ENCODE data around the gene CCDC190.
"Not testable (repeated sequence)": the region's sequence is repeated elsewhere in the genome, so short reads cannot be mapped to it uniquely, and the experiment has no call there.

The CCDC190 gene

DNA sequence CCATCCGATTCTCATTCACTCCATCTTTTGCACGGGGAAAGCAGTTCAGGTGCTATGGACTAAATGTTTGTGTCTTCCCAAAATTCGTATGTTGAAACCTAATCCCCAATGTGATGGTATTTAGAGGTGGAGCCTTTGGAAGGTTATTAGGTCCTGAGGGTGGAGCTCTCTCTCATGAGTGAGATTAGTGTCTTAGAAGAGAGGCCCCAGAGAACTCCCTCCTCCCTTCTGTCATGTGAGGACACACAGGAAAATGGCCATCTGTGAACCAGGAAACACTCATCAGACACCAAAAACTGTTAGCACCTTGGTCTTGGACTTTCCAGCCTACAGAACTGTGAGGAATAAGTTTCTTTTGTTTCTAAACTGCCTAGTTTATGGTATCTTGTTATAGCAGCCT, 15.8 kb upstream of the CCDC190 start:
- DNase-seq = no peak

DNA sequence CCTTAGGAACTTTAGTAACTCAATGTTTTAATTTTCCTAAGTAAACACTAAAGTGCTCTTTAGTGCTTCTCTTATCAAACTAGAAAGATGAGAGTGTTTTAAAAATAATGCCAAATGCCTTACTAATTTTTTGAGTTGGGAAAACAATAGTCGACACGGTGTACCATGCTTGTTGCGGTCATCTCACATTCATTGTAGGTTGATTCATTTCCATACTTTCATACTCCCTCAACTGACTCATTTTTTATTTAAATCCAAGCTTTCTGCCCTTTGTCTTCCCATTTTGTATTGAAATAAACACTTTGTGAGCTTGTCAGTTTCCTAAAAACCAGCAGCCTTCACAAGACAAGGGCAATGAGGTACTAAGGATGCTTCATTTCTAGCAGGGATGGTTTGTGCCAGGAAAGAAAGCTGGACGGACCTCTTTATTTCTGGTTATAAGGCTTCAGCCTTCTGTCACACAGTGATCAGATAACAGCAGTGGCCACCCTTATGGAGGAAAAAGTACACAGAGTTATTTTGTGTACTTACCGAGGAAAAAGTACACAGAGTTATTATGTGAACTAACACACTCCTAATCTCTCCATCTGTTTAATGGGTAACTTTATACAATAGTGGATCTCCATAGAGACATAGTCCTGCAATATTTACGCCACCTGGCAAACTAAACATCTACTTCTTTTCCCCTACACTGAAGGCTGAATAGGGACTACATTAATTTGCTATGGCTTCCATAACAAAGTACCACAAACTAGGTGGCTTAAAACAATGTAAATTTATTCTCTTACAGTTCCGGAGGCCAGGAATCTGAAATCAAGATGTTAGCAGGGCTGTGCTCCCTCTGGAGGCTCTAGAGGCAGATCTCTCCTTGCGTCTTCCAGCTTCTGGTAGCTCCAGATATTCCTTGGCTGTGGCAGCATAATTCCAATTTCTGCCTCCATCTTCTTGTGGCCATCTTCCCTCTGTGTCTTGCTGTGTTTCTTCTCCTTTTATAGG, 13.0 kb upstream of the CCDC190 start:
- no peak for DNase-seq

DNA sequence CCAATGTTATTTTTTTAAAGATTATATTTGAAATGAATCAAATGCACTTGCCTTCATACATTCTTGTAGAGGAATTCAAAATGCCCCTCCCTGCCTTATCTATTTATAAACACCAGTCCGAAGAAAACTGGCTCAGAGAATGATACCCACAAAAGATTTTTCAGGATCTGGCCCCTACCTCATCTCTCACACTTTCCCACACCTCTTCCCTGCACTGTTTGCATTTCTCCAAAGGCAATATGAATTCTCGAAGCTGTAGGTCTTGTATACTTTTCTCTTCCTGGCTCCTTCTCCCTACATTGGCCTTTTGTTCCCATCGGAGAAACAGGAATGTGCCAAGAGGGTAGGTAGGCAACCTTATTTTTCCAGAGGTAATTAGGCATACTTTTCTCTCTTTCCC, 12.0 kb upstream of the CCDC190 start:
- no peak for DNase-seq

DNA sequence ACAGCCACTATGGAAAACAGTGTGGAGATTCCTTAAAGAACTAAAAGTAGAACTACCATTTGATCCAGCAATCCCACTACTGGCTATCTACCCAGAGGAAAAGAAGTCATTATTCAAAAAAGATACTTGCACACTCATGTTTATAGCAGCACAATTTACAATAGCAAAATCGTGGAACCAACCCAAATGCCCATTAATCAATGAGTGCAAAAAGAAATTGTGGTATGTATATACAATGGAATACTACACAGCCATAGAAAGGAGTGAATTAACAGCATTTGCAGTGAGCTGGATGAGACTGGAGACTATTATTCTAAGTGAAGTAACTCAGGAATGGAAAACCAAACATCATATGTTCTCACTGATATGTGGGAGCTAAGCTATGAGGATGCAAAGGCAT, 10.4 kb upstream of the CCDC190 start:
- not testable (repeated sequence) for DNase-seq

DNA sequence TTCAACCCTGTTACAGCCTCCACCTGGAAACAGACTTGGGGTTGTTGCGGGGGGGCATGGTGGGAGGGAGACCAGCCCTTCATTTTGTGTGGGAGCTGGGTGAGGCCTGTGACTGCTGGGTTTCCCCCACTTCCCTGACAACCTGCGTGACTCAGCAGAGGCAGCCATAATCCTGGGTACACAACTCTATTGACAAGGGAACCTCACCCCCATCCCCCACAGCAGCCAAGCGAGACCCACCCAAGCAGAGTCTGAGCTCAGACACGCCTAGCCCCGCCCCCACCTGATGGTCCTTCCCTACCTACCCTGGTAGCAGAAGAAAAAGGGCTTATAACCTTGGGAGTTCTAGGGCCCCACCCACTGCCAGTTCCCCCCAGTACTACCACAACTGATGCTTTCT, 8.0 kb upstream of the CCDC190 start:
- no peak for DNase-seq

DNA sequence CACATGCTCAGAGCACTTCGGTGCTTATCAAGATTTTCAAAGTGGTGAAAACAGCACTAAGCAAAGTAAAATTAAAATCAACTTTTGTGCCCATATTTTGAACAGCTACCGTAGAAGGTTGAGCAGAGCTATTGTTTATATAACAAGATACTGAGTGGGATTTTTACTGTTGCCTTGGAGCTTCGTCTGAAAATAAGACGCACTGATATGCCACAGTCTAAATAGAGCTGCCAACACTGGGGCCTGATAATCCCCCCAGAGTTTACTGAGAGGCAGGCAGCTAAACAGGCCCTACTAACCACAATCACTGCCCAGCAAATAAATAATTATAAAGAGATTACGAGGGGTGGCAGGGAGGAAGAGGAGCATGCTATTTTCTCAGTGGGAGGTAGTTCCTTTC, 650 bp upstream of the CCDC190 start:
- DNase-seq = no peak

DNA sequence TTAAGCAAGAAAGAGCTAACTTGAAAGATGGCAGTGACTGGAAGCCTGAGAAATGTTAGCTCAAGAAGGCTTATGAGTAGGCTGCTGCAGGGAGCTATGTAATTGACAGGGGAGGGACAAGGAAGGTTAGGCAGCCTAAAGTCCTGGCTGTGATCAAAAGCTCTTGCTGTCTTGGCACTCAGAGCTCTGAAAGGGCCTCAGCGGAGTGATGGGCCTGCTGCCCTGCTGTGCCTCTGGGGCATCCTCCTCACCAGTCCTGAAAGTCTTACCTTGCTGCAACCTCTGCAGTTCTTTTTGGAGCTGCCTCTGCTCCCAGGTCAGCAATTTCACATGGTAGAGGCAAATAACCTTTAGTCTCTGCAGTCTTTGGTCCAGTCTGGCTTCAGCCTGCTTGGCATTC, 1.8 kb downstream of the CCDC190 start:
- DNase-seq = no peak

DNA sequence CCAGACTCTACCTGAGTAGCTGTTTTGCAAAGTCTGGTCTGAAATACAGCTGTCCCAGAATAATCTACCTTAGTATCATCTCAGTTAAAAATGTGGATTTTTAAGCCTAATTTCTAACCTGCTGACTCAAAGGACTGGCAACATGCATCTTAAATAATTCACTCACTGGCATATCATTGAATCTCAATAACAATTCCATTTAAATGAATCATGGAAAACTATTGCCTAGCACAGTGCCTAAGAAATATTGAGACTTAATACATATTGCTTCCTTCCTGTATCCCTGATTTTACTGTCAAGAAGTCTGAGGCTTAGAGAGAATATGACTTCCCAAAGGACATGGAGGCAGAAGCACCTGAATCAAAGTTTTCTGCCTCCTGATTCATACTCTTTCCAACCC, 3.1 kb downstream of the CCDC190 start:
- no peak for DNase-seq

DNA sequence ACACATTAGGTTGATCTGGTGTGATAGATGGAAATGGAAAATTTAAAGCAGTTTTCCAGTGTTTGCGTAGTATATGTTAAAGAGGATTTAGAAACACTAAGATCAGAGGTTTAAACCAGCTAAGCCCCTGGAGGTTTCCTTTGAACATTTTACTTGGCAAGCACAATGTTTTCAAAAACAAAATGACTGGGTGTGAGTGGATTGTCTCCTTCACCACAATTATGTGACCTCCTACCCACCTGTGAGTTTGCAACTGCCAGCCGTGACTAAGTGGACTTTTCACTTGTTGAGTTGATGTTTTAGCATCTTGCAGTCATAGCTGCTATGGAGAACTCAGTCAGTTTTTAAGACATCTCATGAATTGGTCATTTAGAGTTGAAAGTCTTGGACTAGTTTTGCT, 4.7 kb downstream of the CCDC190 start:
- DNase-seq = no peak

DNA sequence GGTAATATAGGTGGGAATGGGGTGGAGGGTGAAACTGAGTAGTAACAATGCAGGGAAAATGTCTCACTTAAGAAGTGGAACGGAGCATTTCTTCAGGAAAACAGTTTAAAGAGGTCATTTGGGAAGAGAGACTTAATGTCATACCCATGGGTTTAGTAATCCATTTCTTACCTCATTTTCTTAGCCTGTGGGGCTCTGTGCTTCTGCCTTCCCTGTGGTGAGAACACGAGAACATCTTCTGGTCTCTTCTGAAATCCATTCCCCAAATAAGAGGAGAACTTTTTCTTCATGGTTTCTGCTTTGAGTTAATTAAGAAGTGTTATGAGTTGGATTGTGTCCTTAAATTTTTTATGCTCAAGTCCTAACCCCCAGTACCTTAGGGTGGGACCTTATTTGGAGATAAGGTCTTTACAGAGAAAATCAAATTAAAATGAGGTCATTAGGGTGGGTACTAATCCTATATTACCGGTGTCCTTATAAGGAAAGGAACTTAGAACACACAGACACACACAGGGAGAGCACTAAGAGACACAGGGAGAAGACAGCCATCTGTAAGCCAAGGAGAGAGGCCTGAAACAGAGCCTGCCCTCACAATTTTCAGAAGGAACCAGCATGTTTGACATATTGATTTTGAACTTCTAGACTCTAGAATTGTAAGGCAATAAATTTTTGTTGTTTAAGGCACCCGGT, 5.4 kb downstream of the CCDC190 start:
- DNase-seq = no peak

DNA sequence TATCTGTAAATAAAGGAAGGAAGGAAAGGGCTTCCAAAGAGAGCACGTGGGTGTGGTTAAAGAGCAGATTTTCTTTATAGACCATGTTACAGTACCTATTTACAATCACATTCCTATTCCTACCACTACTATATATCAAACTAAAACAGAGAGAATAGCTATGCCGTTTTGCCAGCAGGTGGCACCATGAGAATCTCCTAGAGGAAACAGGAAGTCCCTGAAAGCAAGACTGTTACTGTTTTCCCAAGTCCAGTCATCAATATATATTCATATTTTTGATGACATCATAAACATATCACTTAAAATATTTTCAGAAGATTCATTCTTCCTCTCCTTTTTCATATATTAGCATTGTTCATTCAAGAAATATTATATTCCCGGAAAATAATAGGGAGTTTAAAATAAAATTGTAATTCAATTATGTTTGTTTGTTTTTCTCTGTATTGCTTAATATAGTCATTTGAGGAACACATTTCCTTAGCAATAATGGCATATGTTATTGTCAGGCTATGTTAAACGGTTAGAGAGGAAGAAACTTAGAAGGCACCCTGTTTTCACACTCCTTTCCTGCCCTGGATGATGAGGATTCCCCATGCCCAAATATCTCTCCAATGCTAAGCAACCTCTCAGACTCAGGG, 6.6 kb downstream of the CCDC190 start:
- DNase-seq = peak; percentile 10

DNA sequence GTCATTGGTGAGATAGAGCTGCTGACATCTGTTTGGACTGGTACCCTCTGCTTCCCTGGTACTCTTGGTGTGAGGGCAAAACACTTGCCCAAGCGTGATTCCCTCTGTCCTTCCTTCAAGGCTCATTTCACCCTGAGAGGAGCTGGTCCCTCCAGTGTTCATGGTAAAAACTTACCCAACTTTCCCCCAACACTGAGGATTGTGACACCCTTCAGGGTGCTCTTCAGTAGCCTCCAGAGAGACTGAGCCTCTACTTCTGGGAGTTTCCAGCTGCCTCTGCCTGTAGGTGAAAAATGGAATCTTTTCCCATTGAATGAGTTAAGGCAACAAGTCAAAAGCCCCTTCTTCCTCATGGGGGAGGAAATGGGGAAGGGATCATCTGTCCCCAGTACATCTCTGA, 9.6 kb downstream of the CCDC190 start:
- DNase-seq = no peak

DNA sequence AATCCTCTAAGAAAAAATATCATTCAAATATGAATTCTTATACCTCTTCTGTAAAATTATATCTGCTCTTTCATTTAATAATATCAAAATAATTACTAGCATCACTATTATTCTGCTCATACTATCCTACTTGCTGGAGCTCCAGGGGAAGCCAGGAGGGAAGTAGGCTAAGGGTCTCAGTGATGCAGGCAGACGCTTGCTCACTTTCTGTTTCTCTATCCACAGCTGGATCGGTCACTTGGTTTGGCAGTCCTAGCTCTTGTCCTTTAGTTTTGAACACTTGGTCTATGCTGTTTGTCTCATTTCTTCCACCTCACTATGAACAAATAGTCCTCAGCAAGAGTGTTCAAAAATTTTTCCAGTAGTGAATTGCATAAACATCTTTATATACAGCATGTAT, 11.3 kb downstream of the CCDC190 start:
- no peak for DNase-seq

DNA sequence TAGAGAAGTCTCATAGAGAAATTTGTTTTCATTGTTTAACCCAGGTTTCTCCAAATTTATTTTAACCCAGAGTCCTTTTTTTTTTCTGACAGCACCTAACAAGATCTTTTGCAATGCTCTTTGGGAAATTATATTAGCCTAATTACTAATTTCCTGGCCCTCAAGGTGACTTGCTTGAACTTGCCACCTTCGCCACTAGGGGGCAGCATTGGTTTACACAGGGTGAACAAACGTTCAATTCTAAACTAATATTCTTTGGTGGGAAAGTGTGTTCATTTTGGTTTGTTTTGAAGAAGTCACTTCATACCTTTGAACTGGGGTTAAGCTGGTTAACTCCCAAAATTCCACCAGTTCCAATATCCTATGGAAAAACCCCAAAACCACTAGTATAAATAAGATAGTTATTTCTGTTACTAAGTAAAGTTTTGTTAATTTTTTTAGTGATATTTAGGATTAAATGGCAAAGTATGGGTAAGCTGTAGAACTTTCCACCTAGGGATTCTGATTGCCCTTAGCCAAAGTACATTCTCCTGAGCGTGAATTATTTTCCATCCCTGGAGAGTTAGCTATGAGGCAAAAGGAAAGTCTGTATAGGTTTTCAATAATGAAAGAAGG, 13.0 kb downstream of the CCDC190 start:
- peak; percentile 59 for DNase-seq

DNA sequence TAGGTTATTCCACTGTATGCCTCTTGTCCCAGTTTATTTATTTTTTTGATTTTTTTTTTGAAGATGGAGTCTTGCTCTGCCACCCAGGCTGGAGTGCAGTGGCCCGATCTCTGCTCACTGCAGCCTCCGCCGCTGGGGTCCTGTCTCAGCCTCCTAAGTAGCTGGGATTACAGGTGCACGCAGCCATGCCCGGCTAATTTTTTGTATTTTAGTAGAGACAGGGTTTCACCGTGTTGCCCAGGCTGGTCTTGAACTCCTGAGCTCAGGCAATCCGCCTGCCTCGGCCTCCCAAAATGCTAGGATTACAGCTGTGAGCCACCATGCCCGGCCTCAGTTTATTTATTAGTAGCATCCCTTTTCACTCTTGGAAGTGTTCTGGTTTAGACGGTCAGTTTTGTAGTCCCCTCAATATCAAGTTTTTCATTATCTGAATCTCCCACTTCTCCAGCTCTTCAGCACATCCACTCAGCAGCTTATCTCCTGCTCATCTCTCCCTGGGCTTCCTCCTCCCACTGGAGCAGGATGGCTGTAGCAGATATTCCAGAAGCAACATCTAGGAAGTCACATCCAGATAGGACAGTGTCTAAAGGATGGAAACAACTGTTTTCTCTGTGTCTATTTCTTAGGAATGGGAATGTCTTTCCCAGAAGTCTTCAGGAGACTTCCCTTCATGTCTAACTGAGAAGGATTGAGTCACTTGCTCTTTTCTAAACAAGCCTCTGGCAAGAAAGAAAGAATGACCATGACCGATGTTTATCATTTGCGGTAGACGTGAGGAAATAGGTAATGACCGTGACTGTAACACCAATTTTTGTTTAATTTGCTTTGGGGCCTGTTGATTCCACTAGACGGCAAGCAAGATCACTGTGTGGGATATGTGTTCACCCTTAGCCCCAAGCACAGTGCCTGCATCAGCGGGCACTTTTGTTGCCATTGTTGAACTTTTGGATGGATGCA, 14.4 kb downstream of the CCDC190 start:
- no peak for DNase-seq

DNA sequence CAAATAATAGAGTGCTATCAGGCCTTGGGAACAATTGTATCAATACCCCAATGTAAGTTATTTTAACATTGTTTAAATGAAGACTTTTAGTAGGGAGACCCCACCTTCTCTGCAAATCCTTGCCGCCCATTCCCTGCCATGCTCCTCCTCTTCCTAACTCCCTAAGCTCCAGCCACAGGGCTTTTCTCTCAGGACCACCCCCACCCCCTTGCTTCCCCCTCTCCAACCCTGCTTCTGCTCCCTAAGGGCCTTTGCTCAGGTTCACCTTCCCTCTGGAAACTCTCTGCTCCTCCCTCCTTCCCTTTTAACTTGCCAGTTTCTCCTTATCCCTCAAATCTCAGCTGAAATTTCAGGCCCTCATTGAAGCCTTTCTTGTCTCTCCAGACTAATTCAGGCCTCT, 16.8 kb downstream of the CCDC190 start:
- DNase-seq = no peak

DNA sequence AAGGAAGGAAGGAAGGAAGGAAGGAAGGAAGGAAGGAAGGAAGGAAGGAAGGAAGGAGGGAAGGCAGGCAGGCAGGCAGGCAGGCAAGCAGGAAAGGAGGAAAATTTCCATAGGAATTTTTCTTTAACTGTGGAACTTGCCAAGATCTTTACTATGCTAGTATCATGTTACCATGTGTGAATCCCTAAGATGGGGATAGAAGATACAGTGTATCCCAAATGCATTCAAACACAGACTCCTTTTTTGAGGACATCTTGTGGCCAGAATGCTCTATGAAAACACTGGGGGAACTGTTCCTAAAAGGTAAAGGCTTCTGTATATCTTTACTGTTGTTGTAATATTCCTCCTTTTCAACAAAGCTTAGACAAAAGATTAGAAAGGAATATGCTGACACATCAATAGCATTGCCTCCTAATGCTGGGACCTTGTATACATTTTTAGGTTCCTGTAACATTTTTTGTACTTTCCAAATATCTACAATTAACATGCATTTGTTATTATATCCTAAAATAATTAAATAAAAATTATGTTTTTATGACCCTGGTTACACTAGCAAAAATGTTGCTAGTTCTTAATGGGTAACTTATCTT, 20.6 kb downstream of the CCDC190 start:
- no peak for DNase-seq

DNA sequence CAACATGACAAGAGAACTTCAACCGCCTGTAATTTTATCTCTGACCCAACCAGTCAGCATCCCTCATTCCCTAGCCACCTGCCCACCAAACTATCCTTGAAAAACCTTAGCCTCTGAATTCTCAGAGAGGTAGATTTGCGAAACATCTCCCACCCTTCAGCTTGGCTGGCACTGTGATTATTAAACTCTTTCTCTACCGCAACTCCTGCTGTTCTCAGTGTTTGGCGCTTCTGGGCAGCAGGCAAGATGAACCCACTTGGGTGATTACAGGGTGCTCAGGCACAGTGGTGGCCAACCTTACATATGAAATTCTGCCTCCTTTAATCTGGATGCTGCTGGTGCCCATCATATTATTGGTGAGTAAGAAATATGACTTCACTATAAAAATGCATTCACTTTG, 22.1 kb downstream of the CCDC190 start:
- DNase-seq = no peak

DNA sequence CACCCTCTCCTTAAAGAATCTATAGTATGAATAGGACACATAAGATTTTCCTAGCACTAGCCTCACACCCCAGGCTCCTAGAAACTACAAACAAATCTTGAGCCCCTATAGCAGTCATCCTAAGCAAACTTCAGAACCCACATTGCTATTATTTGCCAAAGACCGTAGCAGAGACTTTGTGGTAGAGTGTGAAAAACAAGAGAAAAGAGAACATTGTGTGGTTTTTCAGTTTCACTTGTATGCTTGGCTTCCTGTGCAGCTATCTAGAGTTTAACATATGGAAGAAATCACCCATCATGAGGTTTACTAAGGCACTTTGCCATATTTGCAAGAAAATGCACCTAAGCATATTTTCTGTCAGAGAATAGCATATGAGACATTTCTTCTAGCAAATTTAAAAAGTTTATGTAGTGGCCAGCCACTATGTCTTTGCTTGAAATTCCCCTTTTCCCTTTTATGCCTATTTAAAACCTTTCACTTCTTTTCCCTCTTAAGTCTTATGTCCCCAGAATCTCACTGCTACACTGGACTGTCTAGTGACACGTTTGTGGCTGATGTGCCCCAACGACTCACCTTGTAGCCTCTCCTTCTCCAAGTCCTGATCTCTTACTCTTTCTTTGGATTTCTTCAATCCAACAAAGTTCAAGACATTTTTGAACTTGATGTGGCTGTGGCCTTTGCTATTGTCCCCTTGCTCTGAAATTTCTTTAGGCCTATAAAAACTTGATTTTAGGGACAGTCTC, 25.6 kb downstream of the CCDC190 start:
- DNase-seq = no peak

DNA sequence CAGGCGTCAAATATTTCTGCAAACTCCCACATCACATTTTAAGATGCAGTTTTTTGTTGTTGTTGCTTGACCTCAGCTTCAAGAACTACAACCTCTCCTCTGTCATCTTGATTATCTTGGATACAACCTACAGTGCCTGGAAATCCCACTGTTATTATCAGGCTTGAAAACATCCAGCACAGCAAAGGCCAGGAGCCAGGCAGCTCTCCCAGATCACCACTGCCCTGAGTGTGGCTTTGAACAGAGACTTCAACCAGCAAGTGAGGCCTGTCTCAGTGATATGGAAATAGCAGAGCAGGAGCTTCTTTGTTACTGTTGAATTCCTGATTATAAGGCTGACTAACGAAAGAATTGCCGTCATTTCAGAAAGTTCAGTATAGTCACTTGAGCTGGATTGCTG, 28.5 kb downstream of the CCDC190 start:
- DNase-seq = no peak

DNA sequence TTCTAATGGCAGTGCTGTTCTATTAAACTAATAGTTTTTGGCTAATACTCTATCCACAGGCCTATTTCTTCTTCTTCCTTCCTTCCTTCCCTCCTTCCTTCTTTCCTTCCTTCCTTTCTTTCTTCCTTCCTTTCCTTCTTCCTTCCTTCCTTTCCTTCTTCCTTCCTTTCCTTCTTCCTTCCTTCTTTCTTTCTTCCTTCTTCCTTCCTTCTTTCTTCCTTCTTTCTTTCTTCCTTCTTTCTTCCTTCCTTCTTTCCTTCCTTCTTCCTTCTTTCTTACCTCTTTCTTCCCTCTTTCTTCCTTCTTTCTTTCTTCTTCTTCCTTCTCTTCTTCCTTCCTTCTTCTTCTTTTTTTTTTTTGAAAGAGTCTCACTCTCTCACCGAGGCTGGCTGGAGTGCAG, 31.7 kb downstream of the CCDC190 start:
- no peak for DNase-seq
